GM18499 (cell line): ENCODE data around the gene SALL3.

Experiments
- ATAC-seq: cut with Tn5 transposase; IDR thresholded peaks from one replicate; pipeline ENCODE4 v1.9.1; 2021; ENCODE audit warnings: moderate number of reproducible peaks; ENCODE audit not compliant: insufficient read depth, unreplicated experiment

Gene SALL3

DNA sequence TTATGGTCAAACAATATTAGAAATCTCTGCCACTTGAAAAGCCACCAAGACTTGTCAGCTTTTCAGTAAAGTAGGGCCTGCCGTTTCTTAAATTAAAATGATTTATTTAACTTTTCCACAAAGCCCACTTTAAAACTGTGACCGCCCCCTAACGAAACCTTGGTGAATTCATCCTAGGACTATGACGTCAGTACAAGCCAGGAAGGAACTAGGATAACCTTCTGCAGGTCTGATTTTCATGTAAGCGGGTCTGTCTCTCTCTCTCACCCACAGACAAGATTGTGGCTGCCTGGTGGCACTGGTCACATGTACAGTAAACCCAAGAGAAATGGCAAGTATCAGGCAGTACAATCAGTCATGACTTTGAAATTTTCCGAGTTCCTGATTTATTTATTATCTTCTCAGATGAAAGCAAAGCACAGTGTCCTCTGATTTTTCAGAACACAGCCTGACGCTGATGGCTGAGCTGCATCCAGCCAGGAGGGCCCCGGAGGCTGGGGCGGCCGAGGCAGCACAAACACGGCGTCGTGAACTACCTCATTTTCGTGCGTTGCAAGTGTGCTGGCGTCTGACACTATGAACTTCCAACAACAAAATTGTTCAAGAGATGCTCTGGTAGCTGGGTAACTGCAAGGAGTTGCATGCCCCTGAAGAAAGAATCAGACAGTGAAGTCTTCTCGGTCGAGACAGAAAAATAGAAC lies 18.9 kb downstream of the SALL3 start:
- no peak for ATAC-seq

- no peak for ATAC-seq
Measured at GRCh38 chr18:78999939-79000338, 20.3 kb downstream of the SALL3 start.

DNA sequence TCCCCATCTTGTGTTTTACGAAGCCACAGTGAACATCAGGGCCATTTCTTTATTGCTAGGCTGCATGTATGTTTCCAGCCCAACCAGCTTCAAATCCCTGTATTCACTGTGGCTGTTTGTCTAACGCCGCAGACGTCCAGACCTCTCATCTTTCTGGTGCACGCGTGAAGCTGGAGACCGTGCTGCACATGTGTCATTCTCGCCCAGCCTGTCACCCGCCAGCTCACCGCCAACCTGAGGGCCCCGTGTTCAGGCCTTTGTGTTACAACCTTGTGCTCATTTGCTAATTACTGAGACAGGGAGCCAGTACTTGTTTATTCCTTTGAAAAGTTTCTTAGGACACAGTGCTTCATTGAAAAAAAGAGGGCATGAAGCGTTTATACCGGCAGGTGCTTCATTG lies 21.4 kb downstream of the SALL3 start:
- no peak for ATAC-seq

DNA sequence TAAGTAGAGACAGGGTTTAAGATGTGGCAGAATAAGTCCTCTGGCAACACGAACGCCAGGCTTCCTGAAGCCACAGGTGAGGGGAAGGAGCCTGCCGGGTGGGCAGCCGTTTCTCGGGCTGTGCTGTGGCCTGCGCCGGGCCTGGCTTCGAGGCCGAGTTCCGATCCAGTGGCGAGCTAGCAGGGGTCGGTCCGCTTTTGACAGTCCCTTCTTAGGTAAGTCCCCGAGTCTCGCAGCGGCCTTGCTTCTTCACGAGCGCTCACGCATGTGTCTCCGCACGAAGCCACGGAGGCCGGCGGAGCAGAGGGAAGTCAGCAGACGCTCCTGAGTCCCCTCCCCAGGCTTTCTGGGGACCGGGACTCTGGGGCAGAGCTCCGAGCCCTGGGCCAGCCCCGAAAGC lies 26.0 kb downstream of the SALL3 start:
- no peak for ATAC-seq

GRCh38 chr18:79006106-79006795 lies 26.6 kb downstream of the SALL3 start:
- no peak for ATAC-seq

GRCh38 chr18:79007440-79007839 lies 27.8 kb downstream of the SALL3 start:
- no peak for ATAC-seq

DNA sequence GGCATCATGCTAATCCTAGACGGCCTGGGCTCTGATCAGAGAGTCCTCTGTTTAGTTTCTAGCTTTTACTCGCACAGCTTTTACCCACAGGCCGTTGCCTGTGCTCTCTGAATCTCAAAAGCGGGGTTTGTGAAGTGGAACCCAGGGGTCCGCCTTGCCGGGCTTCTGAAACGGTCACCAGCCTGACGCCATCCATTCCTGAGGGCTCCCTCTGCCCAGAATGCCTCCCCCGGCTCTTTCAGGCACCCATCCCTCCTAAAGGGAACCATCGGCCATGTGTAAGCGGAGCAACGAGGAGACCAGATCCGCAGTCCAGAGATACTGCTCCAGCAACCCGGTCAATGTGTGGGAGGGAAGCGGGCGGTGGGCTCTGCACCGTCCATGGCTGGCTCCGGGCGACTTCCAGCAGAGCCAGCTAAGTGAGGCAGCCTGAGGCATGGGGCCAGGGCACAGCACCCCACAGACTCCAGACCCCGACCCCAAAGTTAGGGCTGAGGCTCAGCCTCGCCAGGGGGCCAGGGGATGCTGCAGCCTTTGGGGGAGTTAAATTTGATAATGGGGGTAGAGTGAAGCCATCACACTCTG lies 28.8 kb downstream of the SALL3 start:
- ATAC-seq = no peak

- ATAC-seq = no peak
Measured at GRCh38 chr18:79010802-79011201, 31.2 kb downstream of the SALL3 start.

- no peak for ATAC-seq
Measured at GRCh38 chr18:79011300-79011870, 31.8 kb downstream of the SALL3 start.

DNA sequence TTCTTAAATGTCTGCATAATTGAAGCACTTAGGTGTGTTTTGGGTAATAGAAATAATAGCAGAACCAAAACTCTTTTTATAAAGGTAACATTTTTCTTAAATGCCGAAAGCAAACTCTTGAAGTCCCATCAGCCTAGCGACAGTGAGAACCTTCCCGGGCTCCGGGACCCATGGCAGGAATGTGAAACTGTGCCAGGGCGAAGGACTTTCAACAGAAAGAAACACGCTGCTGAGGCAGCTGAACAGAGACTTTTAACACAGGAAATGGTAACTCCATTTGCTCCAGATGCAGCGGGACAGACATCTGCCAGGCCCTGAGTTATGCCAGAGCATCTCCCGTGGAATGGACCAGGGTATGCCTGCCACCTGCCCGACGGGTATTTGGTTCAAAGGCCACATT lies 34.3 kb downstream of the SALL3 start:
- ATAC-seq = no peak

DNA sequence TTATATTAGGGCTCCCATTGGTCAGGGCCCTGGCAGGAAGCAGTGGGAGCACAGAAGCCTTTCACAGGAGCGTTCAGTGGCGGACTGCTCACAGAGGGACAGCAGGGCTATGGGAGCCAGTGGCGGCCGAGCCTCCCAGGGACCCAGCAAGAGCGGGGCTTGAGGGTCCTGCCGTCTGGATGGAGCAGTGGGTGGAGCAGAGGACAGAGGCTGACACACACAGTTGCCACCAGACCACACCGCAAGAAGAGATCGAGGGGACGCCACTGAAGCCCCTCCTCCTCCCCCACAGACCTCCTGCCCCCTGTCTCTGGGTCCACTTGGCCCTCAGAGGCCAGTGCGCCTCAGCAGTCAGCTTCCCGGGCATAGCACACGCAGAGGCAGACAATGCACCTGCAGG lies 39.3 kb downstream of the SALL3 start:
- no peak for ATAC-seq

DNA sequence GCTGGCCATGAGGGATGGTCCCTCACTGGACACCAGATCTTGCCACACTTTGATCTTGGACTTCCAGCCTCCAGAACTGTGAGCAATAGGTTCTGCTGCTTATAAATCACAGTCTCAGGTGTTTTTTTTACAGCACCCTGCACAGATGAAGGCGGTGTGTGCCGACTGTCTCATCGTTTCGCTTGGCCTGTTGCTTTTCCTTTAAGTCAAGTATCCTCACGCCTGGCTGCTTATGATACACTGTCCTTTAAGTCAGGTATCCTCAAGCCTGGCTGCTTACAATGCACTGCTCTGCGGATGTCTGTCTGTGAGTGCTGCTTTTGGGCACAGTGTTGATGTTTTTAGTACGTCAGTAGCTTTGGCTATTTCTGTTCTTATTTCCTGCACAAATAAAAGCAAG lies 40.3 kb downstream of the SALL3 start:
- ATAC-seq = no peak

DNA sequence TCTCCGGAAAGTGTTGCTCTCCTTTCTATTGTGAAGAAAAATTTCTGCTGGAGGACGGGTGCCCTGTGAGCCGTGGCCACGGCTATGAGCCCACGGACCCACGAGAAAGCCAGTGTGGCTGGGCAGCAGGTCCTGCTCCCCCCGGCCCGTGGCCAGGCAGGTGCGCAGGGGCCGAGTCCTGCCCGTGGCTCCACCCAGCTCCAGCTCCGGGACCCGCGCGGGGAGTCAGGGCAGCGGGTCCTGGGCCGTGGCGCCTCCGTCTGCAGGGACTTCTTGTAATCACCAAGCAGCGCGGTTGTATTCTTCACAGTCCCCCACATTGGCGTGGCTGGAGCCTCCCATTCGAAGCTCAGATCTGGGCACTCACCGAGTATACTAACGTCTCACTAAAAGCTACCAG lies 43.0 kb downstream of the SALL3 start:
- no peak for ATAC-seq

DNA sequence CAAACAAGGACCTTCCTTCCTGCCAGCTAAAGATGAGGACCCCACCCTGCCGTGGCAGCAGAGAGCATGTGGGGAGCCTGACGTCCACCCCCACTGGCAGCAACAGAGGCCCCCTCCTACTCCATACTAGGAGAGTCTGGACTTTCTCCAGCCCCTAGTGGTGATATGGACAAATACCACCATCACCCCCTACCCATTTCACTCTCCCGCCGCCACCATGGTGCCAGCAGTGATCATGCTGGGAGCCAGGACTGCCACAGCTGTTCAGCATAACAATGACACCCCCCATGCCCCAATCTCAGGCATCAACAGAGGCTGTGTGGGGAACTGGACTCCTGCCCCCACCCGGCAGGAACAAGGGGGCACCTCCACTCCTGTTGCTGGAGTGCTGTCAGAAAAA lies 46.9 kb downstream of the SALL3 start:
- no peak for ATAC-seq

GRCh38 chr18:79030680-79031079 lies 51.1 kb downstream of the SALL3 start:
- no peak for ATAC-seq

- ATAC-seq = no peak
Measured at GRCh38 chr18:79042276-79042675, 62.7 kb downstream of the SALL3 start.

DNA sequence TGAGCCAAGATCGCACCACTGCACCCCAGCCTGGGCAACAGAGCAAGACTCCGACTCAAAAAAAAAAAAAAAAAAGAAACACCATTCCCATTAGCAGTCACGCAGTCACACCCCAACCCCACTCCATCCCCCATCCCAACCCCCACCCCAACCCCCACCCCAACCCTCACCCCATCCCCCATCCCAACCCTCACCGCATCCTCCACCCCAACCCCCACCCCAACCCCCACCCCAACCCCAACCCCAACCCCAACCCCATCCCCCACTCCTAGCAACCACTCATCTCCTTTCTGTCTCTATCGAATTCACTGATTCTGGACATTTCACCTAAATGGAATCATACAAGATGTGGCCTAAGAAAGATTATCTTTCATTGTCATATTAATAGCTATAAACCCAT lies 63.7 kb downstream of the SALL3 start:
- ATAC-seq = no peak

GRCh38 chr18:79046522-79046921 lies 66.9 kb downstream of the SALL3 start:
- no peak for ATAC-seq

- no peak for ATAC-seq
Measured at GRCh38 chr18:79047556-79048244, 68.1 kb downstream of the SALL3 start.

DNA sequence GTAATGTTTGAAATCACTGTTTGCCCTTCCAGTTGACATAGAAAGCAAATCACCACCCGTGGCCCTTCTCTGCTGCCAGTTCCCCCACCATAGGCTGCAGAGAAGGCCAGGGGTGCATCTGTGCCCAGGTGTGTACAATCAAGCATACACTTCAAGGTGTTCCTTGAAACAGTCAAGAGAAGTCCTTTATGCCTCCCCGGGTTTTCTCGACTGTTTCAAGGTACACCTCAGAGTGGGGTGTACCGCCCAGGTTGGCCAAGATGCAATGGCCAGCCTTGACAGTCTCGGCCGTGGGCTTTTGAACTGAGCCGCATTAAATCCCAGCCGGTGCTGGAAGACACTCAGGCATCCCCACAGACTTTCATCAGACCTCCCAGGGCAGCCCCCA lies 68.6 kb downstream of the SALL3 start:
- ATAC-seq = no peak

DNA sequence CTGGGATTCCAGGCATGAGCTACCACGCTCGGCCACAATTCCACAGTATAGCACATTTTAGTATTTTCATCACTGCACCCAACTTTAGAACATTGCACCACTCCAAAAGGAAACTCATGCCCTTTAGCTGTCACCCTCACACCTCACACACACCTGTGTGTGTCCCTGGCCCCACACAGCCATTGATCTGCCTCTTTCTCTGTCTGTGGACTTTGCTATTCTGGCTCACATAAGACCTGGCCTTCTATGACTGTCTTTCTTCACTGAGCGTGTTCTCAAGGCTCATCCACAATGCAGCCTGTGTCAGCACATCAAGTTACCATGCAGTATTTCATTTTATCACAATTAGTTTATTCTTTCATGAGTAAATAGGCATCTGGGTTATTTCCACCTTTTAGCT lies 69.9 kb downstream of the SALL3 start:
- no peak for ATAC-seq
